Prostate gland (tissue), 2 donors: ENCODE results near the gene SPATS2.

Source experiments
- CTCF ChIP-seq, 4 experiments: fragments of 200-600 bp in 2 of 4; fragments of 450-650 bp in 2 of 4; sonication (generic) in 2 of 4; IDR thresholded peaks; 1 replicate in 3 of 4; 2 replicates in 1 of 4; pipeline ENCODE4 v1.5.1; 2016 to 2019; ENCODE audit warnings: antibody characterized with exemption in 4 of 4, mild to moderate bottlenecking in 2 of 4, moderate library complexity in 2 of 4
- POLR2A ChIP-seq: fragments of 450-650 bp; IDR thresholded peaks from one replicate; pipeline ENCODE4 v1.6.1; 2016; ENCODE audit warnings: antibody characterized with exemption, mild to moderate bottlenecking

DNA sequence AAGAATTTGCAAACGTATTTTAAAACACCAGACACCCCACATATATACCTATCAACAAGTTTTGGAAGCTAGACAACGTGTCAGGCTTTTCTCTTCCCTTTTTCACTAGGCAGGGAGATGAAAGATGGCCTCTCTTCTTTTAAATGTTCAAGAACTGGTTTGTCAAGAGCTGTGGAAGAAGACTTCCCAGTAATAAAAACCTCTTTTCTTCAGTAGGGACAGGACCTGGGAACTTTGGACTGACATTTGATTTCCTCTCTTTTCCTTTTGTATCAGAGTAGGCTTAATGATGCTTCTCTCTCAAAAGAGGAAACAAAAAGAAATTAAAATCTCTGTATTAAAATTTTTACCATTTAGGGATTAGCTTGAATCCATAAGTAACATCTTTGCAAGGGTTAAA lies 49.6 kb downstream of the SPATS2 start:
- TF ChIP-seq CTCF (IDR thresholded peaks at IDR 0.05) (no peak), POLR2A (no peak)
